Stimulated activated CD8-positive, alpha-beta memory T cell treated with anti-CD3 and anti-CD28 coated beads, Interleukin-4, amount 100 ng/mL, for 48 hours (primary cell): ENCODE data around the gene ME1.
"Not testable (repeated sequence)": the region's sequence is repeated elsewhere in the genome, so short reads cannot be mapped to it uniquely, and the experiment has no call there.

Experiments
- DNase-seq: peaks from one replicate; pipeline ENCODE4 v3.0.0-alpha.2; 2020

Gene ME1

GRCh38 chr6:83252719-83253118 lies 178.1 kb downstream of the ME1 start:
- DNase-seq = no peak

GRCh38 chr6:83250235-83250634 lies 180.6 kb downstream of the ME1 start:
- DNase-seq = no peak

GRCh38 chr6:83247471-83247870 lies 183.4 kb downstream of the ME1 start:
- no peak for DNase-seq

- DNase-seq = no peak
Measured at GRCh38 chr6:83231146-83231545, 199.7 kb downstream of the ME1 start.

GRCh38 chr6:83226517-83226916 lies 204.3 kb downstream of the ME1 start:
- no peak for DNase-seq

GRCh38 chr6:83221889-83222479 lies 208.9 kb downstream of the ME1 start:
- DNase-seq = no peak

- DNase-seq = no peak
Measured at GRCh38 chr6:83221276-83221675, 209.6 kb downstream of the ME1 start.

- DNase-seq = no peak
Measured at GRCh38 chr6:83220121-83220520, 210.7 kb downstream of the ME1 start.

- DNase-seq = no peak
Measured at GRCh38 chr6:83218646-83219045, 212.2 kb downstream of the ME1 start.

- no peak for DNase-seq
Measured at GRCh38 chr6:83216806-83217205, 214.0 kb downstream of the ME1 start.

- DNase-seq = peak; percentile 62
Measured at GRCh38 chr6:83215131-83216047, 215.5 kb downstream of the ME1 start.

GRCh38 chr6:83202031-83202430 lies 228.8 kb downstream of the ME1 start:
- DNase-seq = no peak

GRCh38 chr6:83199863-83200225 lies 231.0 kb downstream of the ME1 start:
- no peak for DNase-seq

GRCh38 chr6:83199173-83199862 lies 231.5 kb downstream of the ME1 start:
- no peak for DNase-seq

GRCh38 chr6:83198486-83199172 lies 232.2 kb downstream of the ME1 start:
- DNase-seq = no peak

GRCh38 chr6:83193747-83194566 lies 236.9 kb downstream of the ME1 start:
- peak; percentile 45 for DNase-seq

- peak; percentile 90 for DNase-seq
Measured at GRCh38 chr6:83192871-83193746, 237.7 kb downstream of the ME1 start, which contains the start of the genes PGM3 and RWDD2A. PGM3 (minus strand) TSS chr6:83193265; CDS start chr6:83191012, 2,253 bp downstream. RWDD2A (plus strand) TSS chr6:83193357; CDS start chr6:83194452, 1,095 bp downstream.

- no peak for DNase-seq
Measured at GRCh38 chr6:83192456-83192855, 238.4 kb downstream of the ME1 start.

- not testable (repeated sequence) for DNase-seq
Measured at GRCh38 chr6:83191974-83192373, 238.9 kb downstream of the ME1 start.

- no peak for DNase-seq
Measured at GRCh38 chr6:83190626-83191025, 240.2 kb downstream of the ME1 start.

- no peak for DNase-seq
Measured at GRCh38 chr6:83188501-83188900, 242.3 kb downstream of the ME1 start.
